RPMI7951 (cell line): ENCODE data around the gene FOLH1. TPM values are rescaled to one million over a fixed set of nuclear protein-coding genes. Genes with fewer than 3 reads are reported as not detected.
"Not testable (repeated sequence)": the region's sequence is repeated elsewhere in the genome, so short reads cannot be mapped to it uniquely, and the experiment has no call there.

Experiments
- DNase-seq: peaks from one replicate; pipeline ENCODE4 v3.0.0-alpha.2; 2012; ENCODE audit warnings: low read depth
- total RNA-seq: library from RNA; depleted of rRNA; stranded (reverse); fragments of >200 nt; shearing (Covaris generic); gene quantifications from 2 replicates; pipeline ENCODE4 v1.2.3, GENCODE V29; 2014; rRNA removed

Gene FOLH1
- total RNA-seq, 1 experiment from 2014 or later = 0.24 TPM

DNA sequence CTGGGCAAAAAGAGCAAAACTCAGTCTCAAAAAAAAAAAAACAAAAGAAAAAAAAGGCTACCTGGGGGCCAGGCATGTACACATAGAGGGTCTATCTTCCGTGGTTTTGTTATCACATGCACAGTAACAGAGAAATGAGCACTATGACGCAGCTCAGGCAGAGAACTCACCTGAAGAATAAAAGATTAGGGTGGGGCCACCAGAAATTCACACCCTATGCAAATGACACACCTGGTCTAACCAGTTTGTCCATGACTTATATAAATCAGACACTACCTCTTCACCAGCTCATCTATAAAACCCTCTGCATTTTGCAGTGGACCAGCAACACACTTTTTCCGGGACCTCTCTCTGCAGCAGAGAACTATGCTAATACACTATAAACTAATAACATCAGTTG lies 30.5 kb downstream of the FOLH1 start:
- DNase-seq = not testable (repeated sequence)

DNA sequence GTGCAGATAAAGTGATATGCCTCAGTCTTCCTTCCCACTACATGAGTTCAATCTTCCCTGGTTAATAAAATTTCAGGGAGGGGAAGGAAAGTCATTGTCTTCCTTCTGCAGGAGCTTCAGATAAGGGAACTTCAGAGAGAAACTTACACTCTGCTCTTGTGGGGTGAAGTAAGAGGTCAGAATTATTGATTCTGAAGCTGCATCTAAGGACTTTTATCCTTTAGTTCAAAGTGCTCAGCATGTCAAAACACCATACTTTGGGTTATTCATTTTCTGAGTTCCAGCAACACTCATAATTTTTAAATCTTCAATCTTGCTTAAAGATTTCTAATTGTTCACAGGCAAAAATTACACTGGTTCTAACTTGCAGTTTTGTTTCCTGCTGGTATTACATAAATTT lies 33.0 kb downstream of the FOLH1 start:
- not testable (repeated sequence) for DNase-seq

DNA sequence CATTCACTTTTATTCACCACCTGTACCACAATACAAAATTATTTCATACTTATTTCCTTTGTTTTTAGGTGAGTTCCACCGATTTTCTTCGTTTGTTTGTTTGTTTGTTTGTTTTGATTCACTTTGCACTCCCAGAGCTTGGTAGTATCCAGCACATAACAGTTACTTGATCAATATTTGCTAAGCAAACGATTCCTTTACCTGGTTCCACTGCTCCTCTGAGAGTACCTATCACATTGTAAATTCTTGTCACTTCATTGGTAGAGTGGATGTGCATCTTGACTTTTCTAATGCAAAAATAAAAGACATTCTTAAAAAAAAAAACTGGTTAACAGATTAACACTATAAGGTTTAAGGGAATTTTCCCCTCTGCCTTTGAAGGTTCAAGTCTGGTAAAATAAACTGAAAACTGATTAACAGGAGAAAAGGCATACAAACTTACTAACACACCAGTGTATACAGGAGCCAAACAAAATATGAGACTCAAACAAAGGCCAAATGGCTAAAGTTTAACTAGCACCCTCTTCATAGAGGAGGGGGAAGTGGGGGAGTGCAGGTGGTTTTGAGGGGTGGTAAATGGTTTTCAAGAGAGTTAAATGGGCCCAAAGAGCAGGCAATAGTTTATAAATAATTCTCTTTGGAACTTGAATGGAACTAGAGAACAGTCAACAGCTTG lies 33.6 kb downstream of the FOLH1 start:
- DNase-seq = not testable (repeated sequence)

DNA sequence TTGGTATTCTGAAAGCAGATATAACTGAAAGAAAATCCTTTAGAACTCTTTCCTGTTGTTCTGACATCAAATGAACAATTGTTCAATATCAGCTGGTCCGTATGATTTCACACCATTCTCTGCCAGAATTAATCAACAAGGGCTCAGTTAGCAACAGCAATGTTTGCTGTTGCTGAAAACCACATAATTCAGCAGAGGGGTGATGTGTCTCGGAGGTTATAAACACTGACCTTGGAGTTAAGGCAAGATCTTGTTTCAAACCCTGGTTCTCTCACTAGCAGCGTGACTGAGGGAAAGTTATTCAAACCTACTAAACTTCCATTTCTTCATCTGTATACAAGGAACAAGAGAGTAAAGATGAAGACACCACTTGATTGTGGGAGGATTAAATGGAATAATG lies 36.8 kb downstream of the FOLH1 start:
- not testable (repeated sequence) for DNase-seq

DNA sequence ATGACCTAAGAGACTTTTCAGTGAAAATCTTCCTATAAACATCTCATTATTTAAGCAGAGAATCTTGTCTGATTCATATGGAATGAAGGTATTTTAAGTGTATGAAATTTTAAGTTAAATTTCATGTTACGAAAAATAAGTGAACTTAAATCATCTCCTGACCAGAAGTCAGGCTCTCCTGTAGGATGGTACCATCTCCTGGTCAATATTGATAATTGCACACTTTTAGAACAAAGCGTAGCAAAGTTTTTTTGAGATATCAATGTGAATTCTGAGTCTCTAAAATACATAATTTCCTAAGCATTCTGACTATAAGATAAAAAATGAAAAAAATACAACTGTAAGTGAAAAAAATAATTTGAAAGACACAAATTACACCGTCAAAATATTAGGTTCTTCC lies 38.8 kb downstream of the FOLH1 start:
- DNase-seq = not testable (repeated sequence)

GRCh38 chr11:49168992-49169391 lies 39.4 kb downstream of the FOLH1 start:
- not testable (repeated sequence) for DNase-seq

DNA sequence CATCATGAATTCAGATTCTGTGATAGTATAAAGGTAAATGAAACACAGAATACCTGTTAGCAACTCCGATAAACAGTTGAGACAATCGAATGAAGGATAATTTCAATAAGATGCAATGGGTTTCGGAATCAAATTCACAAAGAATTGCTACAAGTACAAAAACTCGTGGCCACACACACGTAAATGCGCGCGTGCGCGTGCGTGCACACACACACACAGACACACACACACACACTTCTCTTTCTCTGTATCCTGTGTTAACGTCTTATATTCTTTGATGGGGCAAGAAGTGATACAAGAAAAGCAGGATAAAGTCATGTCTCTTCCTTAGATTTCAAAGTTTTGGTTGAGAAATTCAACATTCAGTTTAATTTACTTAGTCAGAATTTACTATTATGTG lies 57.2 kb downstream of the FOLH1 start:
- DNase-seq = no peak

DNA sequence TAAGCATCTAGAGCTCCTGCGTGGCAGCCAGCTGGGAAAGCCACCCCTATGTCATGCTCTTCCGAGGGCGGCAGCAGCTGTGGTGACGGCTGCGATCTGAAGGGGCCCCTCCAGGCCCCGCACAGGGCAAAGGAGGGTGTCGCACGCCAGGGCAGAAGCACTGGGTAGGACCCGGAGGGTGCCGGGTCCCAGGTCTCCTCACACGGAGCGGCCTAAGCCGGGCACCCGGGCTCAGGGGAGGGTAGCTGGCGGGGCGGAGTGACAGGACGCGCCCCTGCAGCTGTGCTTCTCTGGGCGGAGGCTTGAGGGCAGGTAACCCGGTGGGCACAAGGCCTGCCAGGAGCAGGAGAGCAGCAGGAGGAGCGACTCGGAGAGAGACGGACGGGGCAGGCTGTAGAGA lies 106.0 kb downstream of the FOLH1 start:
- not testable (repeated sequence) for DNase-seq

Other genes with a start within 250 kb of the FOLH1 start
- not detected in 2 replicates for gene TRIM51G, start 224.7 kb downstream of the FOLH1 start, total RNA-seq
- gene TRIM49B, start 179.8 kb downstream of the FOLH1 start, total RNA-seq = not detected in 2 replicates
- not detected in 2 replicates for gene TRIM64C, start 149.5 kb downstream of the FOLH1 start, total RNA-seq